HG02571 (cell line): ENCODE results near the gene SCUBE3.

Source experiments
- ATAC-seq: cut with Tn5 transposase; IDR thresholded peaks from one replicate; pipeline ENCODE4 v1.9.1; 2021; ENCODE audit warnings: mild to moderate bottlenecking, moderate library complexity; ENCODE audit not compliant: unreplicated experiment

SCUBE3 gene

GRCh38 chr6:35181308-35181932, 32.3 kb upstream of the SCUBE3 start:
- ATAC-seq = no peak

- no peak for ATAC-seq
These were observed 31.7 kb upstream of the SCUBE3 start for GRCh38 chr6:35181933-35182612.

GRCh38 chr6:35183281-35183680, 30.5 kb upstream of the SCUBE3 start:
- no peak for ATAC-seq

- no peak for ATAC-seq
These were observed 29.8 kb upstream of the SCUBE3 start for GRCh38 chr6:35183935-35184334.

- no peak for ATAC-seq
These were observed 29.0 kb upstream of the SCUBE3 start for GRCh38 chr6:35184580-35185301.

- no peak for ATAC-seq
These were observed 28.5 kb upstream of the SCUBE3 start for GRCh38 chr6:35185302-35185681.

- no peak for ATAC-seq
These were observed 27.8 kb upstream of the SCUBE3 start for GRCh38 chr6:35185971-35186370.

- no peak for ATAC-seq
These were observed 27.2 kb upstream of the SCUBE3 start for GRCh38 chr6:35186571-35186970.

GRCh38 chr6:35188886-35189285, 24.9 kb upstream of the SCUBE3 start:
- ATAC-seq = no peak

- no peak for ATAC-seq
These were observed 23.4 kb upstream of the SCUBE3 start for GRCh38 chr6:35190306-35190705.

GRCh38 chr6:35191889-35192288, 21.9 kb upstream of the SCUBE3 start:
- ATAC-seq = no peak

GRCh38 chr6:35192301-35192860, 21.4 kb upstream of the SCUBE3 start:
- no peak for ATAC-seq

- ATAC-seq = no peak
These were observed 19.4 kb upstream of the SCUBE3 start for GRCh38 chr6:35194390-35194789.

GRCh38 chr6:35195120-35195780, 18.5 kb upstream of the SCUBE3 start:
- no peak for ATAC-seq

GRCh38 chr6:35197196-35197595, 16.6 kb upstream of the SCUBE3 start:
- no peak for ATAC-seq

- ATAC-seq = no peak
These were observed 13.9 kb upstream of the SCUBE3 start for GRCh38 chr6:35199866-35200265.

GRCh38 chr6:35202066-35202546, 11.7 kb upstream of the SCUBE3 start:
- ATAC-seq = no peak

GRCh38 chr6:35203152-35203670, 10.5 kb upstream of the SCUBE3 start:
- no peak for ATAC-seq

- ATAC-seq = no peak
These were observed 10.1 kb upstream of the SCUBE3 start for GRCh38 chr6:35203680-35204079.

GRCh38 chr6:35206346-35206745, 7.4 kb upstream of the SCUBE3 start:
- no peak for ATAC-seq

GRCh38 chr6:35208419-35208818, 5.3 kb upstream of the SCUBE3 start:
- ATAC-seq = no peak
